ENCODE results near the gene SMIM33. TPM values are rescaled to one million over a fixed set of nuclear protein-coding genes. Genes with fewer than 3 reads are reported as not detected.

SMIM33 gene
- total RNA-seq, 1 experiment from 2014 or later = not detected

GRCh38 chr5:139514486-139514856 is 43.7 kb downstream of the SMIM33 start:
- Histone ChIP-seq H3K4me1 (ENCODE audit: insufficient read depth, low read length, poor library complexity, severe bottlenecking) (peaks cover 3% of the 10 kb centered on the region), H3K27ac (ENCODE audit: low read depth, low read length, poor library complexity, severe bottlenecking) (no peak overlapping the region), H3K4me3 (ENCODE audit: low read depth, low read length, poor library complexity, severe bottlenecking) (no peak overlapping the region), H3K27me3 (replicated peaks; ENCODE audit: insufficient read depth, low read depth, low read length, poor library complexity) (no peaks in the 10 kb centered on the region), H3K36me3 (ENCODE audit: insufficient read depth, low read length, poor library complexity, severe bottlenecking) (no peaks in the 10 kb centered on the region), H3K9me3 (ENCODE audit: low read depth, low read length, poor library complexity, severe bottlenecking) (no peaks in the 10 kb centered on the region)
- intact Hi-C loops (cut with micrococcal nuclease; ENCODE audit: unreplicated experiment) = no loop called here
- ChIA-PET CTCF (interaction anchor here (1.0 kb wide), 1 partner anchor 95 kb away, joined by 3 read pairs; no protein-coding TSS in a partner anchor), POLR2A (ENCODE audit: low non-redundant PET) (no interaction called here)
- no TSS peak for BruUV-seq (replicated peaks)
- TF ChIP-seq EZH2 (IDR thresholded peaks at IDR 0.05; ENCODE audit: borderline replicate concordance, low read depth, low read length, poor library complexity, severe bottlenecking) = no peak
- TF ChIP-seq, protein P1, sequence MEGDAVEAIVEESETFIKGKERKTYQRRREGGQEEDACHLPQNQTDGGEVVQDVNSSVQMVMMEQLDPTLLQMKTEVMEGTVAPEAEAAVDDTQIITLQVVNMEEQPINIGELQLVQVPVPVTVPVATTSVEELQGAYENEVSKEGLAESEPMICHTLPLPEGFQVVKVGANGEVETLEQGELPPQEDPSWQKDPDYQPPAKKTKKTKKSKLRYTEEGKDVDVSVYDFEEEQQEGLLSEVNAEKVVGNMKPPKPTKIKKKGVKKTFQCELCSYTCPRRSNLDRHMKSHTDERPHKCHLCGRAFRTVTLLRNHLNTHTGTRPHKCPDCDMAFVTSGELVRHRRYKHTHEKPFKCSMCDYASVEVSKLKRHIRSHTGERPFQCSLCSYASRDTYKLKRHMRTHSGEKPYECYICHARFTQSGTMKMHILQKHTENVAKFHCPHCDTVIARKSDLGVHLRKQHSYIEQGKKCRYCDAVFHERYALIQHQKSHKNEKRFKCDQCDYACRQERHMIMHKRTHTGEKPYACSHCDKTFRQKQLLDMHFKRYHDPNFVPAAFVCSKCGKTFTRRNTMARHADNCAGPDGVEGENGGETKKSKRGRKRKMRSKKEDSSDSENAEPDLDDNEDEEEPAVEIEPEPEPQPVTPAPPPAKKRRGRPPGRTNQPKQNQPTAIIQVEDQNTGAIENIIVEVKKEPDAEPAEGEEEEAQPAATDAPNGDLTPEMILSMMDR (conservative IDR thresholded peaks at IDR 0.05; ENCODE audit: low read depth, low read length) = no peak
- no peak for DNase-seq (ENCODE audit: low spot score)

- Histone ChIP-seq H3K36me3 (ENCODE audit: insufficient read depth, low read length, poor library complexity, severe bottlenecking) (no peaks in the 10 kb centered on the region), H3K27ac (ENCODE audit: low read depth, low read length, poor library complexity, severe bottlenecking) (no peak overlapping the region), H3K4me3 (ENCODE audit: low read depth, low read length, poor library complexity, severe bottlenecking) (peak overlapping the region; percentile 46), H3K4me1 (ENCODE audit: insufficient read depth, low read length, poor library complexity, severe bottlenecking) (peaks cover 3% of the 10 kb centered on the region), H3K9me3 (ENCODE audit: low read depth, low read length, poor library complexity, severe bottlenecking) (no peaks in the 10 kb centered on the region), H3K27me3 (replicated peaks; ENCODE audit: insufficient read depth, low read depth, low read length, poor library complexity) (no peaks in the 10 kb centered on the region)
- DNase-seq (ENCODE audit: low spot score) = peak; percentile 86
- intact Hi-C loops (cut with micrococcal nuclease; ENCODE audit: unreplicated experiment) = no loop called here
- ChIA-PET POLR2A (ENCODE audit: low non-redundant PET) (no interaction called here), CTCF (interaction anchor here (0.6 to 0.7 kb wide), 2 partner anchors 12 to 74 kb away, joined by 3 to 10 read pairs; no protein-coding TSS in a partner anchor)
- TF ChIP-seq, protein P1 (conservative IDR thresholded peaks at IDR 0.05; ENCODE audit: low read depth, low read length) = peak; percentile 98
- no peak for TF ChIP-seq EZH2 (IDR thresholded peaks at IDR 0.05; ENCODE audit: borderline replicate concordance, low read depth, low read length, poor library complexity, severe bottlenecking)
- no TSS peak for BruUV-seq (replicated peaks)
Measured at GRCh38 chr5:139517683-139518564, 47.1 kb downstream of the SMIM33 start.

Other genes with a start within 250 kb of the SMIM33 start
- gene MATR3, start 177.3 kb upstream of the SMIM33 start, total RNA-seq (2021) = 286 and 299 TPM in 2 replicates
- 95.0 and 108 TPM in 2 replicates for gene PAIP2, start 129.2 kb upstream of the SMIM33 start, total RNA-seq (2021)
- not detected in 2 replicates for gene SLC23A1, start 87.7 kb upstream of the SMIM33 start, total RNA-seq (2021)
- not detected in 2 replicates for gene MZB1, start 81.1 kb upstream of the SMIM33 start, total RNA-seq (2021)
- 0.82 and 1.0 TPM in 2 replicates for gene PROB1, start 75.9 kb upstream of the SMIM33 start, total RNA-seq (2021)
- 4.0 and 4.2 TPM in 2 replicates for gene SPATA24, start 66.9 kb upstream of the SMIM33 start, total RNA-seq (2021)
- gene DNAJC18, start 31.5 kb upstream of the SMIM33 start, total RNA-seq (2021) = 16.7 and 21.1 TPM in 2 replicates
- gene ECSCR, start 8.3 kb upstream of the SMIM33 start, total RNA-seq (2021) = 1.1 and 1.6 TPM in 2 replicates
- gene STING1, start 11.8 kb downstream of the SMIM33 start, total RNA-seq (2021) = 29.4 and 30.7 TPM in 2 replicates
- gene UBE2D2, start 90.3 kb downstream of the SMIM33 start, total RNA-seq (2021) = 186 and 202 TPM in 2 replicates
- 56.4 and 57.2 TPM in 2 replicates for gene CXXC5, start 177.3 kb downstream of the SMIM33 start, total RNA-seq (2021)